NCI-H82 treated with DMSO at 0.1 percent for 48 hours (cell line): ENCODE measurements around the gene MIA3.

Source experiments
- DNase-seq: peaks from one replicate; lab custom pipeline; 2025; ENCODE audit not compliant: unreplicated experiment; lab: John Stamatoyannopoulos, UW

MIA3 gene

GRCh38 chr1:222617367-222617951, 438 bp upstream of the MIA3 start:
- peak; percentile 88 for DNase-seq

- peak; percentile 7 for DNase-seq
These were observed 1.1 kb downstream of the MIA3 start for GRCh38 chr1:222618880-222619596.

- DNase-seq: no peak
These were observed 2.7 kb downstream of the MIA3 start for GRCh38 chr1:222620566-222620965.

- no peak for DNase-seq
These were observed 4.9 kb downstream of the MIA3 start for GRCh38 chr1:222622765-222623164.

- DNase-seq: no peak
These were observed 5.6 kb downstream of the MIA3 start for GRCh38 chr1:222623458-222623857.

- DNase-seq: no peak
These were observed 6.3 kb downstream of the MIA3 start for GRCh38 chr1:222624214-222624613.

GRCh38 chr1:222627232-222627631, 9.3 kb downstream of the MIA3 start:
- DNase-seq: no peak

GRCh38 chr1:222629921-222630535, 12.1 kb downstream of the MIA3 start:
- DNase-seq: no peak

- DNase-seq: no peak
These were observed 13.8 kb downstream of the MIA3 start for GRCh38 chr1:222631611-222632208.

GRCh38 chr1:222632749-222633148, 14.9 kb downstream of the MIA3 start:
- DNase-seq: no peak

GRCh38 chr1:222634180-222635013, 16.5 kb downstream of the MIA3 start:
- peak; percentile 78 for DNase-seq

- no peak for DNase-seq
These were observed 23.5 kb downstream of the MIA3 start for GRCh38 chr1:222641269-222641948.

- no peak for DNase-seq
These were observed 24.6 kb downstream of the MIA3 start for GRCh38 chr1:222642468-222642867.

GRCh38 chr1:222643606-222643937, 25.7 kb downstream of the MIA3 start:
- no peak for DNase-seq

- DNase-seq: peak; percentile 100
These were observed 26.2 kb downstream of the MIA3 start for GRCh38 chr1:222643938-222644635.

GRCh38 chr1:222644636-222644980, 26.7 kb downstream of the MIA3 start:
- DNase-seq: no peak

- no peak for DNase-seq
These were observed 34.8 kb downstream of the MIA3 start for GRCh38 chr1:222652676-222653075.

GRCh38 chr1:222653178-222653827, 35.4 kb downstream of the MIA3 start:
- no peak for DNase-seq

GRCh38 chr1:222654849-222655248, 37.0 kb downstream of the MIA3 start:
- DNase-seq: no peak
